ENCODE measurements around the gene PITPNM3.

DNA sequence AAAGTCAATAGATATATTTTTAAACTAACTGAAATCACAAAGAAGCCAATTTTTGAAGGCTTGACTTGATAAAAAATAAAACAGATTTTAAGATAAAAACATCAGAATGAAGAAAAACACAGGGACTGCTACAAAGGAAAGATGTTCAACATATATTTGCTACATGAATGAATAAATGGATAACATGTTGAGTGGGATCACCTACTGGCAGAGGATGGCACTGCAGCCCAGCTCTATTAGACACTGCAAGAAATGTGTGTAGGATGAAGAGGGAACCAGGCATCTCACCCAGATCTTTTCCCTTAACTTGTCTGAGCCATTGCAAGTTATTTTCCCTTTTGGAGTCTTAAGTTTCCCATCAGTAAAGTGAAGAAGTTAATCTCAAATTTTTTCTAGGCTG lies 125.6 kb downstream of the PITPNM3 start:
- TF ChIP-seq SIN3A (IDR thresholded peaks at IDR 0.05; ENCODE audit: borderline replicate concordance, low read depth, low read length) (no peak), CTCF (CRISPR knock-in tag; IDR thresholded peaks at IDR 0.05) (no peak)
- TF ChIP-seq, protein P1, sequence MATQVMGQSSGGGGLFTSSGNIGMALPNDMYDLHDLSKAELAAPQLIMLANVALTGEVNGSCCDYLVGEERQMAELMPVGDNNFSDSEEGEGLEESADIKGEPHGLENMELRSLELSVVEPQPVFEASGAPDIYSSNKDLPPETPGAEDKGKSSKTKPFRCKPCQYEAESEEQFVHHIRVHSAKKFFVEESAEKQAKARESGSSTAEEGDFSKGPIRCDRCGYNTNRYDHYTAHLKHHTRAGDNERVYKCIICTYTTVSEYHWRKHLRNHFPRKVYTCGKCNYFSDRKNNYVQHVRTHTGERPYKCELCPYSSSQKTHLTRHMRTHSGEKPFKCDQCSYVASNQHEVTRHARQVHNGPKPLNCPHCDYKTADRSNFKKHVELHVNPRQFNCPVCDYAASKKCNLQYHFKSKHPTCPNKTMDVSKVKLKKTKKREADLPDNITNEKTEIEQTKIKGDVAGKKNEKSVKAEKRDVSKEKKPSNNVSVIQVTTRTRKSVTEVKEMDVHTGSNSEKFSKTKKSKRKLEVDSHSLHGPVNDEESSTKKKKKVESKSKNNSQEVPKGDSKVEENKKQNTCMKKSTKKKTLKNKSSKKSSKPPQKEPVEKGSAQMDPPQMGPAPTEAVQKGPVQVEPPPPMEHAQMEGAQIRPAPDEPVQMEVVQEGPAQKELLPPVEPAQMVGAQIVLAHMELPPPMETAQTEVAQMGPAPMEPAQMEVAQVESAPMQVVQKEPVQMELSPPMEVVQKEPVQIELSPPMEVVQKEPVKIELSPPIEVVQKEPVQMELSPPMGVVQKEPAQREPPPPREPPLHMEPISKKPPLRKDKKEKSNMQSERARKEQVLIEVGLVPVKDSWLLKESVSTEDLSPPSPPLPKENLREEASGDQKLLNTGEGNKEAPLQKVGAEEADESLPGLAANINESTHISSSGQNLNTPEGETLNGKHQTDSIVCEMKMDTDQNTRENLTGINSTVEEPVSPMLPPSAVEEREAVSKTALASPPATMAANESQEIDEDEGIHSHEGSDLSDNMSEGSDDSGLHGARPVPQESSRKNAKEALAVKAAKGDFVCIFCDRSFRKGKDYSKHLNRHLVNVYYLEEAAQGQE (IDR thresholded peaks at IDR 0.05; ENCODE audit: borderline replicate concordance in 1 of 2, low read depth in 1 of 2, low read length in 2 of 2) = no peak

All from HepG2 (cell line).